GM12878 (cell line): ENCODE data around the gene IFNB1. TPM values are rescaled to one million over a fixed set of nuclear protein-coding genes. Genes with fewer than 3 reads are reported as not detected.

Experiments
- ATF3 ChIP-seq: IDR thresholded peaks from 2 replicates; pipeline ENCODE4 v1.6.1; 2011; ENCODE audit warnings: low read depth, mild to moderate bottlenecking, low read length, moderate library complexity, borderline replicate concordance; ENCODE audit errors: extremely low read depth
- BACH1 ChIP-seq: fragments of 450-650 bp; IDR thresholded peaks from 2 replicates; pipeline ENCODE4 v1.6.1; 2017; ENCODE audit warnings: mild to moderate bottlenecking, borderline replicate concordance
- CBX5 ChIP-seq: sonication (generic); IDR thresholded peaks from 2 replicates; pipeline ENCODE4 v1.6.1; 2016; ENCODE audit warnings: low read depth, moderate library complexity, mild to moderate bottlenecking, inconsistent platforms
- CHD2 ChIP-seq: IDR thresholded peaks from 2 replicates; pipeline ENCODE4 v1.6.1; 2011; ENCODE audit warnings: low read depth, low read length, improper control_type of control experiment, borderline replicate concordance
- CREB1 ChIP-seq: IDR thresholded peaks from 2 replicates; pipeline ENCODE4 v1.6.1; 2012; ENCODE audit warnings: low read depth, mild to moderate bottlenecking, inconsistent platforms
- DPF2 ChIP-seq: fragments of 450-650 bp; IDR thresholded peaks from 2 replicates; pipeline ENCODE4 v1.6.1; 2017; ENCODE audit warnings: mild to moderate bottlenecking
- EGR1 ChIP-seq, 2 experiments: IDR thresholded peaks; 1 replicate in 1 of 2; 2 replicates in 1 of 2; pipeline ENCODE4 v1.6.1; 2011 to 2012; ENCODE audit warnings: low read depth in 2 of 2, low read length in 2 of 2, borderline replicate concordance in 1 of 2, mild to moderate bottlenecking in 1 of 2, moderate library complexity in 1 of 2
- ETV6 ChIP-seq, 2 experiments: fragments of 450-650 bp in 1 of 2; IDR thresholded peaks in 1 of 2; conservative IDR thresholded peaks in 1 of 2; 2 replicates each; pipeline ENCODE4 v1.6.1; 2014; ENCODE audit warnings: antibody characterized with exemption in 1 of 2, borderline replicate concordance in 1 of 2, low read depth in 1 of 2, mild to moderate bottlenecking in 1 of 2, moderate library complexity in 1 of 2
- HDAC6 ChIP-seq: fragments of 200-600 bp; sonication (generic); IDR thresholded peaks from one replicate; pipeline ENCODE4 v1.8.0; 2017; ENCODE audit warnings: antibody characterized with exemption; ENCODE audit not compliant: unreplicated experiment
- HSF1 ChIP-seq: fragments of 150-350 bp; IDR thresholded peaks from 2 replicates; pipeline ENCODE4 v1.6.1; 2014; ENCODE audit warnings: mild to moderate bottlenecking, low read depth, low read length
- IKZF2 ChIP-seq, 2 experiments: fragments of 450-650 bp; IDR thresholded peaks; 2 replicates each; pipeline ENCODE4 v1.6.1; 2017; ENCODE audit warnings: mild to moderate bottlenecking in 2 of 2, moderate library complexity in 2 of 2
- KAT2A ChIP-seq: conservative IDR thresholded peaks from 2 replicates; pipeline ENCODE4 v1.6.1; 2011; ENCODE audit warnings: low read depth, low read length; ENCODE audit not compliant: control insufficient read depth
- KDM1A ChIP-seq: fragments of 200-600 bp; sonication (generic); IDR thresholded peaks from 2 replicates; pipeline ENCODE4 v1.6.1; 2016; ENCODE audit warnings: borderline replicate concordance
- MEF2B ChIP-seq: fragments of 450-650 bp; IDR thresholded peaks from 2 replicates; pipeline ENCODE4 v1.6.1; 2018; ENCODE audit warnings: mild to moderate bottlenecking, moderate library complexity; ENCODE audit not compliant: partially characterized antibody, poor library complexity, severe bottlenecking
- MYC ChIP-seq: IDR thresholded peaks from 2 replicates; pipeline ENCODE4 v1.6.1; 2011; ENCODE audit warnings: mild to moderate bottlenecking, low read length, moderate library complexity, inconsistent platforms; ENCODE audit not compliant: insufficient read depth, insufficient replicate concordance, insufficient read length, severe bottlenecking
- NRF1 ChIP-seq: conservative IDR thresholded peaks from 2 replicates; pipeline ENCODE4 v1.6.1; 2011; ENCODE audit warnings: mild to moderate bottlenecking, low read depth, low read length, improper control_type of control experiment
- POLR2A ChIP-seq: IDR thresholded peaks from 2 replicates; pipeline ENCODE4 v1.6.1; 2011; ENCODE audit warnings: low read depth, mild to moderate bottlenecking, low read length
- POLR2AphosphoS5 ChIP-seq: IDR thresholded peaks from 2 replicates; pipeline ENCODE4 v1.6.1; 2011; ENCODE audit warnings: mild to moderate bottlenecking, low read length, inconsistent platforms
- RAD21 ChIP-seq: IDR thresholded peaks from 2 replicates; pipeline ENCODE4 v1.6.1; 2011; ENCODE audit warnings: mild to moderate bottlenecking, low read depth, low read length, moderate library complexity; ENCODE audit not compliant: insufficient read depth
- RAD51 ChIP-seq: fragments of 450-650 bp; IDR thresholded peaks from 2 replicates; pipeline ENCODE4 v1.6.1; 2016; ENCODE audit warnings: moderate library complexity, mild to moderate bottlenecking, inconsistent platforms
- RFX5 ChIP-seq: IDR thresholded peaks from 2 replicates; pipeline ENCODE4 v1.6.1; 2011; ENCODE audit warnings: low read depth, low read length, improper control_type of control experiment
- SMARCA5 ChIP-seq: fragments of 450-650 bp; IDR thresholded peaks from 2 replicates; pipeline ENCODE4 v1.6.1; 2017; ENCODE audit warnings: mild to moderate bottlenecking
- SMC3 ChIP-seq: IDR thresholded peaks from 2 replicates; pipeline ENCODE4 v1.6.1; 2011; ENCODE audit warnings: low read length, improper control_type of control experiment, borderline replicate concordance
- SPI1 ChIP-seq: IDR thresholded peaks from 2 replicates; pipeline ENCODE4 v1.6.1; 2011; ENCODE audit warnings: low read depth, mild to moderate bottlenecking, low read length, moderate library complexity, borderline replicate concordance; ENCODE audit not compliant: insufficient read depth
- SUZ12 ChIP-seq: fragments of 200-600 bp; sonication (generic); IDR thresholded peaks from one replicate; pipeline ENCODE4 v1.6.1; 2018; ENCODE audit warnings: antibody characterized with exemption, mild to moderate bottlenecking; ENCODE audit not compliant: unreplicated experiment
- TAF1 ChIP-seq: IDR thresholded peaks from 2 replicates; pipeline ENCODE4 v1.6.1; 2011; ENCODE audit warnings: mild to moderate bottlenecking, low read depth, low read length, borderline replicate concordance
- TARDBP ChIP-seq: IDR thresholded peaks from 2 replicates; pipeline ENCODE4 v1.6.1; 2016; ENCODE audit warnings: borderline replicate concordance
- ZNF384 ChIP-seq: IDR thresholded peaks from 2 replicates; pipeline ENCODE4 v1.6.1; 2012; ENCODE audit warnings: low read depth, mild to moderate bottlenecking, low read length, improper control_type of control experiment, borderline replicate concordance
- ZSCAN29 ChIP-seq: fragments of 450-650 bp; IDR thresholded peaks from 2 replicates; pipeline ENCODE4 v1.6.1; 2017; ENCODE audit warnings: mild to moderate bottlenecking, moderate library complexity
- polyA plus RNA-seq, 11 experiments: library from polyadenylated mRNA; depleted of rRNA in 4 of 11; unstranded in 6 of 11; stranded (reverse) in 5 of 11; fragments of >200 nt; fragmentation: Nextera tagmentation in 4 of 11; fragmentation: Illumina TruSeq in 1 of 11; extraction: Ambion mirVana in 4 of 11; extraction: Trizol in 1 of 11; gene quantifications; 1 replicate in 1 of 11; 2 replicates in 10 of 11; pipeline versions ENCODE4 v1.2.1 to v1.2.3, GENCODE V29; 2011 to 2016; ENCODE audit warnings: inconsistent platforms in 2 of 11, missing spikeins in 2 of 11, low read depth in 1 of 11
- total RNA-seq, 4 experiments: library from RNA; depleted of rRNA in 3 of 4; stranded (reverse); fragments of >200 nt in 3 of 4; fragmentation: Illumina TruSeq in 1 of 4; extraction: Trizol in 1 of 4; gene quantifications; 2 replicates each; pipeline versions ENCODE4 v1.2.1 to v1.2.3, GENCODE V29; 2013 to 2021

IFNB1 gene
- total and polyA plus RNA-seq, 10 of the 15 experiments (the other 5 are each of a cell fraction or from before 2014, with no cell fraction given) = 0.18 TPM; not detected in 9

GRCh38 chr9:21031091-21031807 is 46.5 kb downstream of the IFNB1 start, which contains the start of gene HACD4 (continued):
- TF ChIP-seq SMARCA5 (0 out of 2 replicates have a peak, but pooled peaks have one; percentile 17), ZNF384 (no peak), HDAC6 (peak; percentile 82), POLR2AphosphoS5 (no peak), SMC3 (no peak), MEF2B (peak; percentile 7), BACH1 (peak; percentile 30; the same call in 1 of the 2 replicates), SUZ12 (no peak), ATF3 (no peak), ZSCAN29 (no peak), TAF1 (peak; percentile 46; the same call in 1 of the 2 replicates), TARDBP (0 out of 2 replicates have a peak, but pooled peaks have one; percentile 17), DPF2 (peak; percentile 16; the same call in 1 of the 2 replicates), KDM1A (no peak), RFX5 (no peak), IKZF2 (IDR thresholded peaks at IDR 0.05) (no peak), HSF1 (peak; percentile 92), KAT2A (no peak), EGR1 (IDR thresholded peaks at IDR 0.05; ENCODE audit: borderline replicate concordance in 1 of 2, low read depth in 2 of 2, low read length in 2 of 2) (peak in 1 of 2 experiments; percentile 40; a peak in 1 of 3 replicates), CREB1 (0 out of 2 replicates have a peak, but pooled peaks have one; percentile 18), POLR2A (peak; percentile 75), CHD2 (no peak), RAD51 (no peak), SPI1 (no peak), MYC (no peak), CBX5 (no peak), RAD21 (no peak), ETV6 (conservative IDR thresholded peaks at IDR 0.05 in 1 of 2, IDR thresholded peaks at IDR 0.05 in 1 of 2; ENCODE audit: borderline replicate concordance in 1 of 2, low read depth in 1 of 2) (0 out of 4 replicates have a peak, but pooled peaks of 1 of the 2 experiments have one; percentile 6), NRF1 (no peak)
